Measurements from ENCODE around the gene GAB2.

GAB2 gene

GRCh38 chr11:78323363-78323762, 94.3 kb downstream of the GAB2 start:
- no peak for TF ChIP-seq POLR2A (IDR thresholded peaks at IDR 0.05; ENCODE audit: low read length)
- no peak for TF ChIP-seq GATA1 (IDR thresholded peaks at IDR 0.05; ENCODE audit: low read depth, low read length)
- DNase-seq: no peak

GRCh38 chr11:78319453-78319955, 98.1 kb downstream of the GAB2 start:
- TF ChIP-seq POLR2A (IDR thresholded peaks at IDR 0.05; ENCODE audit: low read length) (no peak), GATA1 (IDR thresholded peaks at IDR 0.05; ENCODE audit: low read depth, low read length) (no peak)
- no peak for DNase-seq

DNA sequence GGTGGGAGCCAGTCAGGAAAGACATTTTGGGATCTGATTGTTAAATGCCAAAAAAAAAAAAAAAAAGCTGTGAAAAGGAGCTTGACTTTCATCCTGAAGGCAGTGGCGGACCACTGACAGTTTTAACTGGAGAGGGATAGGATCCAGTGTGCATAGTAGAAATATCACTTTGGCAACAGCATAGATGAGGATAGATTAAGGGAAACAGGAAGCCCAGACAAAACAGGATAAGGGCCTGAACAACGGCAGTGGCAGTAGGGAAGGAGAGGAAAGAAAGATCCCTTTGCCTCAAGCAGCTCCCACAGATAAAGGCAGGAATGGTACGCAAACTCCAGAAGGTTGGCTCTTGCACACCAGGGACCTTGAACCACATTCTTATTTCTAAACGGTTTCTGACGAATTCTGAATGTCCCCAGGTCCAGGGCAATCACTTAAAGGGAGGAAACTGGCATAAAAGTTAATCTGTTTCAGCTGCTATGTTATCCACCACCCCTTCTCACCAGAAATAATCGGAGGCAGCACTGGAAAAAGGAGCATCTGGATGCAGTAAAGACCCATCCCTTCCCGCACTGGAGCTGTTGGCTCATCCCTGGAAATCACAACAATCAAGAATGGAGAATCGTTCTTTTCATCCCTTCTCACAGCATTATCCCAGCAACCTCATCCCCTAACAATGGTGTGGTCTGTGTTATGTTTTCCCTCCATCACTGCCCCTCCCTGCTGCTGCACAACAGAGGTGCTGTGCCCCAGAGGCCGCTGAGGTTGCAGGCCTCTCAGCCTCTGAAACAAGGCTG, 99.1 kb downstream of the GAB2 start:
- no peak for DNase-seq
- TF ChIP-seq POLR2A (IDR thresholded peaks at IDR 0.05; ENCODE audit: low read length) (no peak), GATA1 (IDR thresholded peaks at IDR 0.05; ENCODE audit: low read depth, low read length) (no peak)

GRCh38 chr11:78315724-78316123, 101.9 kb downstream of the GAB2 start:
- no peak for DNase-seq
- no peak for TF ChIP-seq POLR2A (IDR thresholded peaks at IDR 0.05; ENCODE audit: low read length)
- TF ChIP-seq GATA1 (IDR thresholded peaks at IDR 0.05; ENCODE audit: low read depth, low read length): no peak

DNA sequence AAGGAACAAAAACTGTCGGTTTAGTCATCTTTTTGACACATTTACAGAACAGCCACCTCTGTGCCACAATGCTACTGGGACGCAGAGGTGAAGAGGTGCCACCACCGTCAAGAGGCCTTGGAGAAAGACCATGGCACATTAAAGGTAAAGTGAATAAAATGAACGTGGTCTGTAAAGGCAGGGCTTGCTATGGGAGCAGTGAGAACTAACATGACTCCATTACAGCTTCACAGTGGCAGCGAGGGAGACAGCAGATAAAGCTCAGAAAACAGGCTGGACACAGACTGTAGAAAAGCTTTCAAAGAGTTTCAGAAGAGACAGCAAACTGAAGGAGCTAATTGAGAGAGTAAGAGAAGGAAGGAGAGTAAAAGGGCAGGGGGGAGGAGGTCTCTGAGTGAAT, 102.9 kb downstream of the GAB2 start:
- no peak for DNase-seq

GRCh38 chr11:78313898-78314297, 103.7 kb downstream of the GAB2 start:
- no peak for DNase-seq
- TF ChIP-seq GATA1 (IDR thresholded peaks at IDR 0.05; ENCODE audit: low read depth, low read length) (no peak), POLR2A (IDR thresholded peaks at IDR 0.05; ENCODE audit: low read length) (no peak)

More for the DNA sequence above, 102.9 kb downstream of the GAB2 start:
- TF ChIP-seq GATA1 (IDR thresholded peaks at IDR 0.05; ENCODE audit: low read depth, low read length) (no peak), POLR2A (IDR thresholded peaks at IDR 0.05; ENCODE audit: low read length) (no peak)

- TF ChIP-seq GATA1 (IDR thresholded peaks at IDR 0.05; ENCODE audit: low read depth, low read length) (no peak), POLR2A (IDR thresholded peaks at IDR 0.05; ENCODE audit: low read length) (peak; percentile 49)
- no peak for DNase-seq
Measured at GRCh38 chr11:78313181-78313795, 104.3 kb downstream of the GAB2 start.

- no peak for DNase-seq
- TF ChIP-seq POLR2A (IDR thresholded peaks at IDR 0.05; ENCODE audit: low read length) (no peak), GATA1 (IDR thresholded peaks at IDR 0.05; ENCODE audit: low read depth, low read length) (no peak)
Measured at GRCh38 chr11:78312712-78313111, 104.9 kb downstream of the GAB2 start.

GRCh38 chr11:78311702-78312371, 105.8 kb downstream of the GAB2 start:
- no peak for DNase-seq
- TF ChIP-seq POLR2A (IDR thresholded peaks at IDR 0.05; ENCODE audit: low read length) (no peak), GATA1 (IDR thresholded peaks at IDR 0.05; ENCODE audit: low read depth, low read length) (no peak)

DNA sequence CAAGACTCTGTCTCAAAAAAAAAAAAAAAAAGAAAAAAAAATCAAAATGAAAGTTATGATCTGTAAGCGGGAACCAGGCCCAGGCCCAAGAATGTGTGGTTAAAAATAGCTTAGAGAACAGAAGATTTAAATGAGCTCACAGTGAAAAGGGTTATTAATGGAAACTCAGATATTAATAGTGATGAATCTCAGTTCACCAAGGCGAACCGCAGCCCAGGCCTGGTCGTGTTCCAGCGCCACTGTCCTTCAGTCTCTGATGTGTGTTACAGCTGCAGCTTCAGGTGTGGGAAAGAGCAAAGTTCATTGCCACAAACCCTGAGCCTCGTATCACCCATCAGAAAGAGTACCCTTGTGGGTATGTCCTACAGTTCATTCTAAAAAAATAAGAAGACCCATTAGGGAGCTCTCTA, 107.1 kb downstream of the GAB2 start:
- DNase-seq: no peak
- TF ChIP-seq POLR2A (IDR thresholded peaks at IDR 0.05; ENCODE audit: low read length): no peak
- no peak for TF ChIP-seq GATA1 (IDR thresholded peaks at IDR 0.05; ENCODE audit: low read depth, low read length)

- DNase-seq: no peak
- TF ChIP-seq POLR2A (IDR thresholded peaks at IDR 0.05; ENCODE audit: low read length) (no peak), GATA1 (IDR thresholded peaks at IDR 0.05; ENCODE audit: low read depth, low read length) (no peak)
Measured at GRCh38 chr11:78304201-78304600, 113.4 kb downstream of the GAB2 start.

GRCh38 chr11:78300108-78300839, 117.3 kb downstream of the GAB2 start:
- no peak for TF ChIP-seq GATA1 (IDR thresholded peaks at IDR 0.05; ENCODE audit: low read depth, low read length)

GRCh38 chr11:78299000-78299710, 118.5 kb downstream of the GAB2 start:
- TF ChIP-seq GATA1 (IDR thresholded peaks at IDR 0.05; ENCODE audit: low read depth, low read length): no peak
- TF ChIP-seq POLR2A (IDR thresholded peaks at IDR 0.05; ENCODE audit: low read length): no peak
- no peak for DNase-seq

More at GRCh38 chr11:78300108-78300839, 117.3 kb downstream of the GAB2 start:
- no peak for DNase-seq

Measured in erythroblast (primary cell).